Lower leg skin (tissue), 3 donors: ENCODE results near the gene ZNF771.

ENCODE experiments used
- POLR2A ChIP-seq, 2 donors: fragments of 450-650 bp; IDR thresholded peaks; one replicate each; pipeline ENCODE4 v1.6.1; 2016 to 2017; ENCODE audit warnings: antibody characterized with exemption in 2 of 2, mild to moderate bottlenecking in 1 of 2, moderate library complexity in 1 of 2
- TF ChIP-seq, protein P1 (sequence below), 3 donors: fragments of 450-650 bp; IDR thresholded peaks; one replicate each; pipeline ENCODE4 v1.5.1; 2016; ENCODE audit warnings: antibody characterized with exemption in 3 of 3, mild to moderate bottlenecking in 3 of 3, moderate library complexity in 2 of 3

DNA sequence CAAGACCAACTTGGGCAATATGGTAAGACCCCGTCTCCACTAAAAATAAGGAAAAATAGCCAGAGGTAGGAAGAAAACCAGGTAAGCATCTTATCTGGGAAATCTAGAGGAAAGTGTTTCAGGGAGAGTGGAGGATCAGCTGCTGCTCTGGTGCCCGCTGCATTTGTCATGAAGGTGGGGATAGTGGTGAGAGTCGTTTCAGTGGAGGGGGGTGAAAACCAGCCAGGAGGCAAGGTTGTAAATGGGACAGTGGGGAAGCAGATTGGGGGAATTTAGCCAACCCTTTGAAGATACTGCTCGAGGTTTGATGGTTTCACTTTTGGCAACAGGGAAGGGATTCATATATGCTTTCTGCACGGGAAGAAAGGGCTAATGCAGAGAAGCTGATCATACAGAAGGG lies 13.6 kb downstream of the ZNF771 start:
- TF ChIP-seq, protein P1, sequence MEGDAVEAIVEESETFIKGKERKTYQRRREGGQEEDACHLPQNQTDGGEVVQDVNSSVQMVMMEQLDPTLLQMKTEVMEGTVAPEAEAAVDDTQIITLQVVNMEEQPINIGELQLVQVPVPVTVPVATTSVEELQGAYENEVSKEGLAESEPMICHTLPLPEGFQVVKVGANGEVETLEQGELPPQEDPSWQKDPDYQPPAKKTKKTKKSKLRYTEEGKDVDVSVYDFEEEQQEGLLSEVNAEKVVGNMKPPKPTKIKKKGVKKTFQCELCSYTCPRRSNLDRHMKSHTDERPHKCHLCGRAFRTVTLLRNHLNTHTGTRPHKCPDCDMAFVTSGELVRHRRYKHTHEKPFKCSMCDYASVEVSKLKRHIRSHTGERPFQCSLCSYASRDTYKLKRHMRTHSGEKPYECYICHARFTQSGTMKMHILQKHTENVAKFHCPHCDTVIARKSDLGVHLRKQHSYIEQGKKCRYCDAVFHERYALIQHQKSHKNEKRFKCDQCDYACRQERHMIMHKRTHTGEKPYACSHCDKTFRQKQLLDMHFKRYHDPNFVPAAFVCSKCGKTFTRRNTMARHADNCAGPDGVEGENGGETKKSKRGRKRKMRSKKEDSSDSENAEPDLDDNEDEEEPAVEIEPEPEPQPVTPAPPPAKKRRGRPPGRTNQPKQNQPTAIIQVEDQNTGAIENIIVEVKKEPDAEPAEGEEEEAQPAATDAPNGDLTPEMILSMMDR (IDR thresholded peaks at IDR 0.05), result no peak
- TF ChIP-seq POLR2A (IDR thresholded peaks at IDR 0.05), result no peak
